ENCODE data around the gene SCN10A.

SCN10A gene

GRCh38 chr3:38782148-38782547 lies 33.9 kb downstream of the SCN10A start:
- Histone ChIP-seq H3K27ac (no peak overlapping the region), H3K4me1 (no peaks in the 10 kb centered on the region), H3K9me3 (no peaks in the 10 kb centered on the region), H3K36me3 (no peaks in the 10 kb centered on the region), H3K27me3 (no peaks in the 10 kb centered on the region), H3K4me3 (no peak overlapping the region)
- intact Hi-C loops (cut with DNase I; ENCODE audit: low total_unique reads) = no loop called here
- no peak for DNase-seq
- TF ChIP-seq CTCF (IDR thresholded peaks at IDR 0.05) = no peak

- no peak for DNase-seq
- Histone ChIP-seq H3K4me3 (no peak overlapping the region), H3K4me1 (no peaks in the 10 kb centered on the region), H3K9me3 (peaks cover 0 to 8% (median 8%) of the 10 kb centered on the region in 3 donors), H3K27me3 (no peaks in the 10 kb centered on the region), H3K36me3 (no peaks in the 10 kb centered on the region), H3K27ac (no peak overlapping the region)
- intact Hi-C loops (cut with DNase I; ENCODE audit: low total_unique reads) = no loop called here
- TF ChIP-seq CTCF (IDR thresholded peaks at IDR 0.05) = no peak
Observed at GRCh38 chr3:38773528-38773927, 42.5 kb downstream of the SCN10A start.

GRCh38 chr3:38763569-38763968 lies 52.4 kb downstream of the SCN10A start:
- Histone ChIP-seq H3K27me3 (no peaks in the 10 kb centered on the region), H3K27ac (no peak overlapping the region), H3K36me3 (no peaks in the 10 kb centered on the region), H3K4me1 (no peaks in the 10 kb centered on the region), H3K4me3 (no peak overlapping the region), H3K9me3 (peaks cover 0 to 6% (median 5%) of the 10 kb centered on the region in 3 donors)
- TF ChIP-seq CTCF (IDR thresholded peaks at IDR 0.05) = no peak
- intact Hi-C loops (cut with DNase I; ENCODE audit: low total_unique reads) = no loop called here
- DNase-seq = no peak

GRCh38 chr3:38758557-38758956 lies 57.5 kb downstream of the SCN10A start:
- no peak for TF ChIP-seq CTCF (IDR thresholded peaks at IDR 0.05)
- Histone ChIP-seq H3K4me3 (no peak overlapping the region), H3K4me1 (no peaks in the 10 kb centered on the region), H3K27ac (no peak overlapping the region), H3K36me3 (no peaks in the 10 kb centered on the region), H3K9me3 (no peaks in the 10 kb centered on the region), H3K27me3 (no peaks in the 10 kb centered on the region)
- no peak for DNase-seq
- intact Hi-C loops (cut with DNase I; ENCODE audit: low total_unique reads) = no loop called here

GRCh38 chr3:38757721-38758120 lies 58.3 kb downstream of the SCN10A start:
- no peaks in the 10 kb centered on the region for H3K9me3 ChIP-seq
- H3K4me1 ChIP-seq = no peaks in the 10 kb centered on the region
- no peak for DNase-seq
- H3K36me3 ChIP-seq = no peaks in the 10 kb centered on the region
- no peaks in the 10 kb centered on the region for H3K27me3 ChIP-seq
- no peak overlapping the region for H3K4me3 ChIP-seq
- no peak for TF ChIP-seq CTCF (IDR thresholded peaks at IDR 0.05)
- no peak overlapping the region for H3K27ac ChIP-seq
- intact Hi-C loops (cut with DNase I; ENCODE audit: low total_unique reads) = no loop called here

- Histone ChIP-seq H3K4me1 (no peaks in the 10 kb centered on the region), H3K36me3 (no peaks in the 10 kb centered on the region), H3K27me3 (no peaks in the 10 kb centered on the region), H3K9me3 (no peaks in the 10 kb centered on the region), H3K27ac (no peak overlapping the region), H3K4me3 (no peak overlapping the region)
- DNase-seq = no peak
- no peak for TF ChIP-seq CTCF (IDR thresholded peaks at IDR 0.05)
- intact Hi-C loops (cut with DNase I; ENCODE audit: low total_unique reads) = no loop called here
Observed at GRCh38 chr3:38756892-38757291, 59.1 kb downstream of the SCN10A start.

All from tibial artery (tissue), 4 donors.